HG03196 (cell line): Measurements from ENCODE around the gene PCBP3.

Experiments
- ATAC-seq: cut with Tn5 transposase; IDR thresholded peaks from one replicate; pipeline ENCODE4 v1.9.1; 2021; ENCODE audit not compliant: unreplicated experiment

Gene PCBP3

DNA sequence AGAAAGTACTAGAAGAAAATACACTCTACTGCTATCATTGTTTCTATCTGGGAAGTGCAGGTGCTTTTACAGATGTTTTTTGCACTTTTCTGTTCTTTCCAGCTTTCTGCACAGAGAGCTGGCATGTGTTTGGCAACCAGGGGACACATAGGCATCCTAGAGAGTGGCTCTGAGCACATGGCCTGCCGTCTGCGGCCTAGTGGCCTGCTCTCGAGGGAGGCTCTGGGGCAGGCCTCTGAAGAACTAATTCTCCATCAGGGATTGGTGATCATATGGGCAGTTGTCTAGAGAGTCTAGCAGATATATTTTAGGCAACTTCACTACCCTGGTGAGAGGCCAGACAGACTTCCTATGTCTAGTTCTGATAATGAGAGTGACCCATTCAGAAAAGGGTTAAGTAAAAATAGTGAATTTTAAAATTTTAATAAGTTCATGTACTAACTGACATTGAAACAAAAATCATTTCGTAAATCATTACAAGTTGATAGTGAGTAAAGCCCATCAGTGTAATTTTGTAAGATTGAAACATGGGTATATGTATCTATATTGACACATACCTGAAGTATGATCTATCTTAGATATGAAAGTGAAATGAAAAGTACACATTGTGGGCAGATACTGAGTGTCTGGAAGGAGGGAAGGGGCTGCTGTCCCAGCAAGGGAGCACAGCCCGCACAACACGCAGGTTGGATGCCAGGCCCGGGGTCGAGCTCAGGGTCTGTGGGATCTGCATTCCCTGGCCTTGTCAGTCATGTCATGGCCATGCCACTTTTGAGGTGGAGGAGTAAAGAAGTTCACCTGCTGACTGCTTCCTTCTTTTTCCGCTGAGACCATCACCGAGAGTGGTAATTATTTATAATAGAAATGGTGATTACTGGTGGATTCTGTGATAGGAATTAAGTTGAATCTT lies 79.8 kb downstream of the PCBP3 start:
- no peak for ATAC-seq

DNA sequence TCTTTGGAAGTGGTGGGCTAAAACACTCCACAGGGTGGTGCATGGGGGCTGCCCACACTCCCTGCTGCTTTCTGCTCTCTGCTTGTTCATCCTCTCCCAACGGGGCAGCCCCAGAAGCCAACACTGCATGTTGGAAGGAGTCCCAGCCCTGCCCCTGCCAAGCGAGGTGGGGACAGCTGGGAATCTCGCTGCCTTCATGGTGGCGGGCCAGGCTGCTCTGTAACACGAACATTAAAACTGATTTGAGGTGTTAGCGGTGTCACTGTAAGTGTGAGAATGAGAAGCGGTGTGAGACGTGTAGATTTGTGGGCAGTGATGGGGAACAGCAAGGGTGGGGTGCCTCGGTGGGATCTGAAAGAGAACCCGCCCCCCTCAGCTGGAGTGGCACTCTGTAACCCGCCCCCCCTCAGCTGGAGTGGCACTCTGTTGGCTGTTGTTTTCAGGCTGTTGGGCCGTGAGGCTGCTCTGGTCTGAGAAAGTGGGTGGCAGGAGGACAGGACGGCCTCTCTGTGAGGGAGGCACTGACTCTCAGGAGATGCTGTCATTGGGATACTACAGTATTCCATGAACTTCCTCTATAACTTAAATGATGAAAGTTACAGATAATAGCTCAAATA lies 80.9 kb downstream of the PCBP3 start:
- no peak for ATAC-seq

- ATAC-seq, result no peak
These were observed 81.7 kb downstream of the PCBP3 start for GRCh38 chr21:45724994-45725843.

DNA sequence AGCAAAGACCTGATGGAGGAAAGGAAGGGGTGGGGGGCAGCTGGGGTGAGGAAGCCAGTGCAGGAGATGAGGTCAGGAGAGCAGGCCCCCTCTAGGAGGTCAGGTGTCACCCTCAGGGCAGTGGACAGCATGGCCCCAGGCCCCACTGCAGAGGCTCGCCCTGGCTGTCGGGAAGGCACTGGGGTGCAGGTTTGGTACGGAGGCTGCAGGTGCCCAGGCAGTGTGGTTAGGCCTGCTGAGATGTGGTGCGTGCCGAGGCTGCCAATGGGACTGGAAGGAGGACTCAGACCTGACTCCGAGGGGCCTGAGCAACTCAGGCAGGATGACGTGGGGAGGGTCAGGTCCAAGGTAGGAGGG lies 82.3 kb downstream of the PCBP3 start:
- no peak for ATAC-seq

DNA sequence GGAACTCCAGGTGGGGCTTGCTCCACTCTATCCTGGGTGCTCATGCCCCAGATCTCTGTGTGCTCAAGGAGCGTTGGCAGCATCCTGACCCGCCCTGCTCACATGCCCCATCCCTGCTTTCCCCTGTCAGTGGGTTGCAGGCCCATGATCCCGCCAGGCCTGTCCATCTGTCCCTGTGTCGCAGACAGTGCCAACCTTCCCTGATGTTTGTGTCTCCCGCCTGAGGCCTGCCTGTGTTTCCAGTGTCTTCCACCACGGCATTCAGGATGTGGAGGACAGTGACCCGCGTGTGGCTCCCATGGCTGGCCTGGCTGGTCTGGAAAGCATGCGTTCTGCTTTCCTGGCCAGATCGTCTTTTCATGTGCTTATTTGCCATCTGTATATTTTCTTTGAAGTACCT lies 82.9 kb downstream of the PCBP3 start:
- ATAC-seq, result no peak

DNA sequence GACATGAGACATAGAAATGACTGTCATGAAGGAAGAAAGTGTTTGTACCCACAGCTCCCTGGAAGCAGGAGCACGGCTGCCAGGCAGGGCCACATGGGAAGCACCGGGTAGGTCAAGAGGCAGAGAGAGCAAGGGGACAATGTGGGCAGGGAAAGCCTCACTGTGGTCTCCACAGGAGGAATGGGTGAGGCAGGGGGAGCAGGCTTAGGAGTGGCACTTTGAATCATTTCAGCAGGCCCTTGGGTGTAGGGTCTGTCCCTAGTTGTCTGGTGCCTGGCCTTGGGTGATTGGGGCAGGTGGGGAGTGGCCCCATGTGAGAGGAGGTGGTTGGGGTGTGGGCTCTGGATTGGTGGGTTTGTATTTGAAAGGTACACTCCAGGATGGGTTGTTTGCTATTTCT lies 83.9 kb downstream of the PCBP3 start:
- ATAC-seq, result no peak

DNA sequence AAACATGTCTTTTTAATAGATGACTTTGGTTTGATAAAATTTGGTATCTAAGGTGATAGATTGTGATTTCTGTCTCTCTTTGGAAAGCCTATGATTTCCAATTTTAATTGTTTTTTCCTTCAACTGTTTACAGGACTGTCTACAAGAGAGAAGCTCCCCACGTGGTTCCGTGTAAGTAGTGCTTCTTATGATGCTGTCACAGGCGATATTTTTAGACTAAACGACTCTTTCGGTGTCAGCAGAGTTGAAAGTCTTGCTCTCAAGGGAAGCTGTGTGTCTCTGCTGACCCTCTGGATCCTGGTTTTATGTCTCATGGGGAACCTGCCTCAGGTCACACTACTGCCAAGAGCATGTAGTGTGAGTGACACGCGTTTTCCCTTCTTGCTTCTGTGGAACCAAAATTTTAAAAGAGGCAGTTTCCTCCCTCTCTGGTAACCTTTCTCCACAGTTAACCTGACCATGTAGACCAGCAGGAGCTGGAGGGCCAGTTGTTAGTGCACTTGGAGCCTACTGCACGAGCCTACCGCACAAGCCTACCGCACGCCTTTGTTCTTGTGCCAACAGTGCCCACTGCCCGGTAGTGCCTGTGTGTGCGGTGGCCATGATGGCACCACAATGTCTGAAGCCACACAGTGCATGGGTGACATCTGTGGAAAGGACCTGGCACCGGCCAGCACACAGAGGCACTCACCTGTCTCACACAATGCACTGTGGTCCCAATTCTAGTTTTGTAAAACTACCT lies 91.9 kb downstream of the PCBP3 start:
- ATAC-seq, result no peak

DNA sequence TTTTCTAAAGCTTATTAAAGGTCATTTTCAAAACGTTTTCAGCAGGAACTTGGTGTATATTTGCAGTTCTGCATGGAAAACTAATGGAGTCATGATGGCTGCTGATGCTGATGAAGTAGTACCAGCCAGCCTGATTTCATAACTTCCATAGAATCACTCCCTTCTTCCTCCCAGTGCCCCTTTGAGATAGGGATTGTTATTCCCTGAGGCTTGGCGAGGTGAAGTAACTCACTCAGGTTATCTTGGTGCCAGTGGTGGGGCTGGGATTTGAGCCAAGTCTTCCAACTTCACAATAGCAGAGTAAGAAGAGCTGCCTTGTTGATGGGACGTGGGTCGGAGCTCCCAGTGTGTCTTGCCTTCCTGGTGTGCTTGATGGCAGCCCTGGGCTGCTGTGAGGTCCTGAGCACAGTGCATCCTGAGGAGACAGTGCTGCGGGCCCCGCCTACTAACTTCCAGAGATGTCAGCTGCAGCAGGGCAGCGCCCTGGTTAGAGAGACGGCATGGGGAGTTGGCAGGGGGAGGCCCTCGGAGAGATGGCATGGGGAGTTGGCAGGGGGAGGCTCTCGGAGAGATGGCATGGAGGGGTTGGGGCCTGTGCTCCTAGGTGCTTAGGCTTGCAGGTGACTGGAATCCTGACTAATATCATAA lies 92.6 kb downstream of the PCBP3 start:
- ATAC-seq, result no peak

DNA sequence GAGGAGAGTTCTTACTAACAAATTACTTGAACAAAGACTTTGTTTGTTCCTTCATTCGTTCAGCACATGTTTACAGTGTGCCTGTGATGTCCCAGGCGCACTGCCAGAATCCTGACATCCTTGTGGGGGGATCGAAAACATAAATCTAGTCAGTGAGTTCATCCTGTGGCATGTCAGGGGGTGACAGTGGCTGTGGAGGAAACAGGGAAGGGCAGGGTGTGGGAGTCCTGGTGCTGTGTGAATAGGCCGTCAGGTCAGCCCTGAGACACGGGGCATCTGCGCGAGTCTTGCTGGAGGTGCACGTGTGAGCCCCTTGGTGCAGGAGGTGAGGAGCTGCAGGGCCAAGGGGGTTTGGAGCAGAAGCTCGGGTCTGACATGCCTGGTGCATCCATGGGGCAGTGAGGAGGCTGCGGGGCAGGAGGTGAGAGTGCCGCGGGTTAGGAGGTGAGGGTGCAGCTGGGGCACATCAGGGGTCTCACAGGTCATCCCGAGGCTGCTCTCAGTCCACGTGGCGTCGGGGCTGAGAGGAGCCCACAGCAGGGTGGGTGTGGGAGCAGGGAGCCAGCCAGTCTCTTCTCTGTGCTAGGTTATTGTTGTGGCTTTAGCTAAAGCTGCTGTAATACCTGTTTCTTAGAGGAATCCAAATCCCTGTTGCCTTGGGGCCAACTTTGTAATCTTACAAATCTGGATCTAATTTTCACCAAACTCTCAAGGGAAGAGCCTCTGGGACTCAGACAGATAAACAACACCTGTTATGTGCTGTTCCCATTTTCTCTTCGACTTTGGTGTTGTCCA lies 93.4 kb downstream of the PCBP3 start:
- ATAC-seq, result no peak

DNA sequence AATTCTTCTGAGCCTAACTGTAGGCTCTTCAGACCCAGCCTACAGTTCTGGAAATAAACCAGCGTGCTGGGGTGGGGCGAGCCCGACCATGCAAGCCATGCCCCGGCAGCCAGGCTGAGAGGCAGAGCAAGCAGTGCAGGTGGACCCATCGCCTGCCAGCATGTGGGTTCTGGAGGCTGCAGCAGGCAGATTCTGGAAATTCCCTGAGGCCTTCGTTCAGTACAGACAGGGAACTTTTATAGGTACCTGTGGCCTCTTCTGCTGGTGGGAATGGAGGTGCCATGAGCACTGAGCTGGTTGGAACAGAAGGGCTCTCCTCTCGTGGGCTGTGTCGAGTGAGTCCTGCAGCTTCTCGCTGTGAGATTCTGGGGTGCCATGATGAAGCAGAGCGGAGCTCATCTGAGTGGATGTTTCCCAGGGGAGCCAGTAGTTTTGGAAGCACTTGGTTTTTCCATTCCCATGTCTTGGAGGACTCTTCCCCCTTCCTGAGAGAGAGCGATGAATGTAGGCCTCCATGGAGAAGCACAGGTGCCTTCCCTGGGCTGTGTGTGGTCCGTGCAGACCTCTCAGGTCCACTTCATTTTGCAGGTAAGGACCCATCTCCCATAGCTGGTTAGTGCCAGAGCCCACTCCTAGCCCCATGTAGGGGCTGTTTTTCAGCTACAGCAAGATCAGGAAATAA lies 94.1 kb downstream of the PCBP3 start:
- no peak for ATAC-seq

- no peak for ATAC-seq
These were observed 95.9 kb downstream of the PCBP3 start for GRCh38 chr21:45739218-45740087.

DNA sequence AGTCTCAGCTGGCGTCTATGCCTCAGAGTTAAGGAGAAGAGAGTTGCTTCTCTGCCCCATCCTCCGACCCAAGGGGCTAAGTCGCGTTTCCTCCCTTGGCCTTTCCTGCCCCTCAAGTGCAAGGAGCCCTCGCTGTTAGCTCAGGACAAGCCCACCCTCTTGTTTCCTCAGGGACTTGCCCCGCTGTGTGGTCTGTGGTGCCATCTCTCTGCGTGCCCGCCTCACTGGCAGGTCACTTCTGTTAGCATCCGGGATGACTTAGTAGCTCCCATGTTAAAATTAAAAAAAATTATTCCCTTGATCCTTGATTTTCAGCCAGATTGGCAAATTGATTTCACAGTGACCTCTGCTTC lies 96.5 kb downstream of the PCBP3 start:
- ATAC-seq, result no peak

GRCh38 chr21:45740491-45741357 lies 97.2 kb downstream of the PCBP3 start:
- ATAC-seq, result no peak

- ATAC-seq, result no peak
These were observed 98.2 kb downstream of the PCBP3 start for GRCh38 chr21:45741691-45742090.

- ATAC-seq, result no peak
These were observed 98.7 kb downstream of the PCBP3 start for GRCh38 chr21:45742247-45742646.

GRCh38 chr21:45745256-45745655 lies 101.7 kb downstream of the PCBP3 start:
- no peak for ATAC-seq

DNA sequence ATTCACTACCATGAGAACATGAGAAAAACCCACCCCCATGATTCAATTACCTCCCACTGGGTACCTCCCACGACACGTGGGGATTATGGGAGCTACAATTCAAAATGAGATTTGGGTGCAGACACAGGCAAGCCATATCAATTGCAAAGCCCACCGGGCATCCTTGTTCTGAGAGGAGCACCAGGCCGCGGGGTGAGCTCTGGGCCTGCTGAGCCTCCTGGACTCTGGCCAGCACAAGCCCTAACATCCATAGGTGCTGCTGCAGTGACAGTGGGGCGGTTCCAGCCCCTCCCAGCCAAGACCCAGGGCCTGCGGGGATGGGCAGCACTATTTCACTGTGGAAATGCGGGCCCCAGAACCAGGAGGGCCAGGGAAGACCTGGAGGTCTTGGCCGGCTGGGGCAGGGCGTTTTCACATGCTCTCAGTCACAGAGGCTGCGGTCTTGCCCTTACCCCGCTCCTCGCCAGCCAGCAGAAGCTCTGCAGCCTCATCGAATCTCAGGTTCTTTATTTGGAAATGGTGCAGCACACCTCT lies 103.8 kb downstream of the PCBP3 start:
- ATAC-seq, result no peak
